T-helper 22 cell (primary cell): ENCODE results near the gene NUMB.
"Not testable (repeated sequence)": the region's sequence is repeated elsewhere in the genome, so short reads cannot be mapped to it uniquely, and the experiment has no call there.

Experiments used
- DNase-seq: peaks from one replicate; pipeline ENCODE4 v3.0.0-alpha.2; 2020; ENCODE audit warnings: low read depth

NUMB gene

GRCh38 chr14:73422515-73422914 lies 35.8 kb downstream of the NUMB start:
- DNase-seq: no peak

DNA sequence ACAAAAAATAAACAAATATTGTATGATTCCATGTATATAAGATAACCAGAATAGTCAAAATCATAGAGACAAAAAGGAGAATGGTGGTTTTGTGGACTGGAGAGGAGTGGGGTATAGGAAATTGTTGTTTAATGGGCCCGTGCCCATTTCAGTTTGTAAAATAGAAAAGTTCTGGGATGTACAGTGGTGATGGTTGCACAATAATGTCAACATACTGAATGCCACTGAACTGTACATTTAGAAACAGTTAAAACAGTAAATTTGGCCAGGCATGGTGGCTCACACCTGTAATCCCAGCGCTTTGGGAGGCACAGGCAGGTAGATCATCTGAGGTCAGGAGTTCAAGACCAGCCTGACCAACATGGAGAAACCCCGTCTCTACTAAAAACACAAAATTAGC lies 40.1 kb downstream of the NUMB start:
- no peak for DNase-seq

- DNase-seq: not testable (repeated sequence)
Observed at GRCh38 chr14:73406248-73406647, 52.1 kb downstream of the NUMB start.

DNA sequence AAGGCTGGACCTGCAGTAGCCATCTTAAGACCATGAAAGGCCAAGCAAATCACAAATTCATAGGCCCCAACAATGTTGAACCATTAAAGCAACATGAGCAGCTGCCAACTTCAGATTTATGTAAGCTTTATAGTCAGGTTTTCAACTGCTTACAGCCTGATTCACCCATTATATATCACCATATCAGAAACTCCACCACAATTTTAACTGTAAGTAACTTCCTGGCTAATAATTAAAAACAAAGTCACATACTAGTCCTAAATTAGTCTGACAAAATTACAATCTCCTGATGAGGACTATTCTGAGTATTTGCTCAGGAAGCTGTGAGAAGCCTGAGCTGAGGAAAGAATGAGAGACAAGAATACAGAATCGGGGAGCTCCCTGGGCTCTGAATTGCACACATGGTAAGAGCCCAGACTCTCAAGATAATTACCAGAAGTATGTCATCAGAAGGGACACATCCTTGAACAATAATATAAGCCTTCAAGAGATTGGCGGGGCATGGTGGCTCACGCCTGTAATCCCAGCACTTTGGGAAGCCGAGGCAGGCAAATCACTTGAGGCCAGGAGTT lies 55.1 kb downstream of the NUMB start:
- no peak for DNase-seq

DNA sequence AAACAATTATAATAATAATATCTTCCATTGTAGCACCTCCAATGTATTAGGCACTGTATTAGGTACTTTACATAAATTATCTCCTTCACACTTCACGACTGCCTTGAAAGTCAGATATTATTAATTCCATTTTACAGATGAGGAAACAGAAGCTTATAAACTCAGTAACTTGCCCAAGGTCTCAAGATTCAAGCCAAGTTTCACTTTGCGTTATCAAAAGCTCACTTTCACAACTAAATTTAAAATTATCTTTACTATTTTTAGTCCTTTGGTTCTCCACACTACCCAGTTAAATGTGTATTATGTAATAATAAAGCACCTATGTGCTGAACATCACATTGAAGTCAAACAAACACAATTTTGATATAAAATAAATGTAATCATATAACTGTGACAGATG lies 55.8 kb downstream of the NUMB start:
- no peak for DNase-seq

GRCh38 chr14:73397810-73398209 lies 60.5 kb downstream of the NUMB start:
- DNase-seq: no peak

DNA sequence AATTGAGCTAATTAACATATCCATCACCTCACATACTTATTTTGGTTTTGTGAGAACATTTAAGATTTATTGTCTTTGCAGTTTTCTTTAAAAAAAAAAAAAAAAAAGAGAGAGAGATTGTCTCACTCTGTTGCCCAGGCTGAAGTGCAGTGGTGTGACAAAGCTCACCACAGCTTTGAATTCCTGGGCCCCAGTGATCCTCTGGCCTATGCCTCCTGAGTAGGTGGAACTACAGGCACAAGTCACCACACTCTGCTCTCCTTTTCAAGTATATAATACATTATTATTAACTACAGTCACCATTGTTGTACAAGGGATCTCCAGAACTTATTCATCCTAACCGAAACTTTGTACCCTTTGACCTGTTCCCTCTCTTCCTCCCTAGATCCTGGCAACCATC lies 64.0 kb downstream of the NUMB start:
- no peak for DNase-seq

DNA sequence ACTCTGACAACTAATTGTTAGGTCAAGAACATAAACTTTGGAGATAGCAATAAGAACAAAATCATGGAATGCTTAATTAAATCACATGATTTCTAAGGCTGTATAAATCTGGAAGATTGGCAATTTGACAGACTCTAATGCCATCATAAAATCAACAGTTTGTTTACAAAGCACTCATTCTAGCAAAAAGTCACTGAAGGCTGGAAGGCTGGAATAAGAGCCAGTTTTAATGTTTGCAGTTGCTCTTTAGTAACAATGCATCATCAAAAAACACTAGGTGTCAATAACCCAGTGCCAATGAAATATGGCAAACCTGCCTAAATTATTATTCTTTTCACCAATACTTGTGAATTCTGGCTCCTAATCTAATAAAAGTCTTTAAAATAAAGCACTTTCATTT lies 65.0 kb downstream of the NUMB start:
- DNase-seq: no peak

GRCh38 chr14:73392329-73393257 lies 65.8 kb downstream of the NUMB start:
- DNase-seq: no peak

- DNase-seq: not testable (repeated sequence)
Observed at GRCh38 chr14:73387860-73388259, 70.5 kb downstream of the NUMB start.

DNA sequence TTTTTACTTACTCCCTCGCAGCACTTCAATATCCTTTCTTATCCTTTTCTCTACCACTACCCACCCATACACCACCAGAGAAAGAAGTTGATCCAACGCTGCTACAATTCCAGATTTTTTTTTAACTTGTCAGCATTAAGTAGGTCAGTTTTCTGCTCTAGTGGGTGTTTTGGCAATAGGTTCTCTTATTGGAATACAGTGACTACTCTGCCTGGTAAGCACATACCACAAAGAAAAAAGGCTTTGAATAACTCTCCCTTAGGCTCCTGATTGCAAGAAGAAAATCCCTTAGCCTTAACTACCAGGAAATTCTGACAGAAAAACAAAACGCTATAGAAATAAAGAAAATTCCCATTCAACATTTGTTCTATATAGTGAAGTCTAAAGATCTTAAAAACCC lies 72.0 kb downstream of the NUMB start:
- no peak for DNase-seq

- not testable (repeated sequence) for DNase-seq
Observed at GRCh38 chr14:73385021-73385420, 73.3 kb downstream of the NUMB start.

- DNase-seq: no peak
Observed at GRCh38 chr14:73383356-73383755, 75.0 kb downstream of the NUMB start.

DNA sequence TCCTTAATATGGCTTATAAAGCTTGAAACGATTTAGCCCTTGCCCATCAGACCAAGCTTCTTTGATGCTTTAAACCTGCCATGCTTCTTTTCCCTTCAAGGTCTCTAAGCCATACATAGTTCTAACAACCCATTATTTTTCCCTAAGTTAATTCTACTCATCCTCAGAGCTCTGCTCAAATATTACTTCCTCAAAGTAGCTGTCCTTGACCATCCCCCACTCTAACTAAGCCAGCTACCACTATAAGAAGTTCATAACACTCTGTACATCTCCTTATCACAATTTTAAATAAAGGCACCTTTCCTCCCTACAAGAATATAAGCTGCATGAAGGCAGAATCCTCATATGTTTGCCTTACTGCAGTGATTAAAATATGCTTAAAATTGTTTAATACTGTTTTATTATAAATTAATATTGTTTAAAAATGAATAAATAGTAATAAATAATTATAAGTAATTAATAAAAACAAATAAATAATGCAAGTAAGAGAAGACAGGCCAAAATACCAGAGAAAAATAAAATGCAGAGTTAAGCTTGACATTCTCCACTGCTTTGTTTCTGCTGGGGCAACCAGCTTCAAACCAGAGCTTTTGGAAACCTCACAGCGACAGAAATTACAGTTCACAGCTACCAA lies 76.8 kb downstream of the NUMB start:
- DNase-seq: no peak

DNA sequence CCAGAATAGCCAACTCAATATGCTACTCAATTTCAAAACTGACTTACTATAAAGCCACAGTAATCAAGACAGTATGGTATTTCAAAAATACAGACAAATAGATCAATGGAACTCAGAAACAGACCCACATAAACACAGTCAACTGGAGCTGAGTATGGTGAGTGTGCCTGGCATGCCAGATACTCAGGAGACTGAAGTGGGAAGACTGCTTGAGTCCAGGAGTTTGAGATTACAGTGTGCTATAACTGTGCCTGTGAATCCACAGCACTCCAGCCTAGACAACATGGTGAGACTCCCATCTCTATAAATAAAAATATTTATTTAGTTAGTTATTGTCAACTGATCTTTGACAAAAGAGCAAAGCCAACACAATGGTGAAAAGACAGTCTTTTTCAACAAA lies 81.8 kb downstream of the NUMB start:
- DNase-seq: no peak

- DNase-seq: no peak
Observed at GRCh38 chr14:73375861-73376260, 82.5 kb downstream of the NUMB start.

DNA sequence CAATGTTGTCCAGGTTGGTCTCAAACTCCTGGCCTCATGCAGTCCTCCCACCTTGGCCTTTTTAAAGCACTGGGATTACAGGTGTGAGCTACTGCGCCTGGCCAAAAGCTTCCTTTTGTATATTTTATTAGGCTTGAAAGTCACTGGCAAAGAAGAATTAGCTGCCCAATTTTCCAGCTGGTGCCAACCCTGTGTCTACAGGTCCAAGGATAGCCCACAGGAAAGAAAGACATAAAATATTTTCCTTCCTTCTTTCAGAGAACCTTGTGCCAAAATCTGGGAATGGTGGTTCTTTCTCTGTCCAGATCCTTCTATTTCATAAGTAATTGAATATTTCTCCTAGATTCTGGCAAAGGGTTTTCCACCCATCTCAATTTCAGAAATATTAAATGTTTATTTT lies 84.1 kb downstream of the NUMB start:
- no peak for DNase-seq

DNA sequence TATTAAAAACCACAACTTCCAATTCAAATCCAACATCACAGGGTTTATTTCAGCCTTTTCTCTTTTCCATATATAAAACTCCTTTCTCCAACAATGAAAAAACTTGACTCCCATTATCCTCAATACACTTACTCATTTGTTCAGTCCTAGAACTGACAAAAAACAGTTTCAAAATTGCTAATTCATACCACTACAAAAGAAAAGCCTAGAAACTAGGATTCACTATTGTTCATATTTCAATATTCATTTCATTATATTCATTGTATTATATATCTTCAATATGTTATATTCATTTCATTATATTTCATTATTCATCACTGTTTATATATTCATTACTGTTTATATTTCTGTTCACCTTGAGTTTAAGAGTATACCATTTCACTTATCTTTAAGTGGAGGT lies 85.8 kb downstream of the NUMB start:
- no peak for DNase-seq

GRCh38 chr14:73370561-73370960 lies 87.8 kb downstream of the NUMB start:
- DNase-seq: no peak

- no peak for DNase-seq
Observed at GRCh38 chr14:73369428-73369827, 88.9 kb downstream of the NUMB start.

GRCh38 chr14:73368616-73369015 lies 89.7 kb downstream of the NUMB start:
- DNase-seq: no peak

- no peak for DNase-seq
Observed at GRCh38 chr14:73365727-73366126, 92.6 kb downstream of the NUMB start.

DNA sequence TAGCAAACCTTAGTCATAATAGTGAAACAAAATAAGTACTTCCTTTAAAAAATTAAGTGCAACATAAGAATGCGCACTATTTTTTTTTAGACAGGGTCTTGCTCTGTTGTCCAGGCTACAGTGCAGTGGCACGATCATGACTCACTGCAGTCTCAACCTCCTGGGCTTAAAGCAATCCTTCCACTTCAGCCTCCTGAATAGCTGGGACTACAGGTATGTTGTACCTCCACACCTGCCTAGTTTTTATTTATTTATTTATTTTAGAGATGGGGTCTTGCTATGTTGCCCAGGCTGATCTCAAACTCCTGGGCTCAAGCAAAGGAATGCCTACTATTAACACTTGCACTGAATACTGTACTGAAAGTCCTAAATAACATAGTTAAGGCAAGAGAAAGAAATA lies 93.8 kb downstream of the NUMB start:
- DNase-seq: no peak
